CD4-positive, alpha-beta T cell treated with Interleukin-4 for 1 hour (primary cell): ENCODE data around the gene CYB5A.
A peak's percentile ranks its signal among the peaks of the same experiment; 100 is the strongest.

Experiments used
- DNase-seq, 2 donors: peaks; one replicate each; pipeline ENCODE4 v3.0.0-alpha.2; 2020 to 2022

CYB5A gene

GRCh38 chr18:74242438-74243096, 49.2 kb downstream of the CYB5A start:
- DNase-seq = no peak

- DNase-seq = no peak
Observed at GRCh38 chr18:74241970-74242369, 49.8 kb downstream of the CYB5A start.

- no peak for DNase-seq
Observed at GRCh38 chr18:74241426-74241825, 50.3 kb downstream of the CYB5A start.

- no peak for DNase-seq
Observed at GRCh38 chr18:74239567-74239966, 52.2 kb downstream of the CYB5A start.

- peak in 1 of 2 donors; percentile 15 for DNase-seq
Observed at GRCh38 chr18:74234326-74235171, 57.2 kb downstream of the CYB5A start.

- no peak for DNase-seq
Observed at GRCh38 chr18:74233933-74234325, 57.8 kb downstream of the CYB5A start.

GRCh38 chr18:74230922-74231714, 60.6 kb downstream of the CYB5A start:
- DNase-seq = no peak

GRCh38 chr18:74229891-74230290, 61.9 kb downstream of the CYB5A start:
- DNase-seq = no peak

GRCh38 chr18:74229005-74229404, 62.8 kb downstream of the CYB5A start:
- no peak for DNase-seq

- no peak for DNase-seq
Observed at GRCh38 chr18:74228312-74228711, 63.5 kb downstream of the CYB5A start.

- DNase-seq = no peak
Observed at GRCh38 chr18:74226666-74227065, 65.1 kb downstream of the CYB5A start.

- DNase-seq = no peak
Observed at GRCh38 chr18:74226156-74226555, 65.6 kb downstream of the CYB5A start.

GRCh38 chr18:74225193-74225840, 66.4 kb downstream of the CYB5A start:
- DNase-seq = no peak

GRCh38 chr18:74222710-74223494, 68.9 kb downstream of the CYB5A start:
- no peak for DNase-seq

GRCh38 chr18:74221081-74221480, 70.7 kb downstream of the CYB5A start:
- no peak for DNase-seq

GRCh38 chr18:74219056-74219455, 72.7 kb downstream of the CYB5A start:
- no peak for DNase-seq

- no peak for DNase-seq
Observed at GRCh38 chr18:74217476-74218143, 74.2 kb downstream of the CYB5A start.

- no peak for DNase-seq
Observed at GRCh38 chr18:74216661-74217110, 75.1 kb downstream of the CYB5A start.

- no peak for DNase-seq
Observed at GRCh38 chr18:74215863-74216262, 75.9 kb downstream of the CYB5A start.

- DNase-seq = no peak
Observed at GRCh38 chr18:74213429-74213828, 78.3 kb downstream of the CYB5A start.

- no peak for DNase-seq
Observed at GRCh38 chr18:74204526-74205152, 87.1 kb downstream of the CYB5A start.
